Suprapubic skin (tissue), 3 donors: ENCODE data around the gene IL32.

Source experiments
- POLR2A ChIP-seq, 2 donors: fragments of 450-650 bp; IDR thresholded peaks; one replicate each; pipeline ENCODE4 v1.6.1; 2017; ENCODE audit warnings: antibody characterized with exemption in 2 of 2, mild to moderate bottlenecking in 2 of 2, moderate library complexity in 2 of 2
- TF ChIP-seq, protein P1 (sequence below), 2 donors: fragments of 200-600 bp in 1 of 2; fragments of 450-650 bp in 1 of 2; sonication (generic) in 1 of 2; IDR thresholded peaks; one replicate each; pipeline ENCODE4 v1.5.1; 2016 to 2019; ENCODE audit warnings: antibody characterized with exemption in 2 of 2, mild to moderate bottlenecking in 1 of 2, moderate library complexity in 1 of 2

GRCh38 chr16:3086596-3087242 lies 21.3 kb downstream of the IL32 start:
- TF ChIP-seq, protein P1, sequence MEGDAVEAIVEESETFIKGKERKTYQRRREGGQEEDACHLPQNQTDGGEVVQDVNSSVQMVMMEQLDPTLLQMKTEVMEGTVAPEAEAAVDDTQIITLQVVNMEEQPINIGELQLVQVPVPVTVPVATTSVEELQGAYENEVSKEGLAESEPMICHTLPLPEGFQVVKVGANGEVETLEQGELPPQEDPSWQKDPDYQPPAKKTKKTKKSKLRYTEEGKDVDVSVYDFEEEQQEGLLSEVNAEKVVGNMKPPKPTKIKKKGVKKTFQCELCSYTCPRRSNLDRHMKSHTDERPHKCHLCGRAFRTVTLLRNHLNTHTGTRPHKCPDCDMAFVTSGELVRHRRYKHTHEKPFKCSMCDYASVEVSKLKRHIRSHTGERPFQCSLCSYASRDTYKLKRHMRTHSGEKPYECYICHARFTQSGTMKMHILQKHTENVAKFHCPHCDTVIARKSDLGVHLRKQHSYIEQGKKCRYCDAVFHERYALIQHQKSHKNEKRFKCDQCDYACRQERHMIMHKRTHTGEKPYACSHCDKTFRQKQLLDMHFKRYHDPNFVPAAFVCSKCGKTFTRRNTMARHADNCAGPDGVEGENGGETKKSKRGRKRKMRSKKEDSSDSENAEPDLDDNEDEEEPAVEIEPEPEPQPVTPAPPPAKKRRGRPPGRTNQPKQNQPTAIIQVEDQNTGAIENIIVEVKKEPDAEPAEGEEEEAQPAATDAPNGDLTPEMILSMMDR (IDR thresholded peaks at IDR 0.05): no peak
- TF ChIP-seq POLR2A (IDR thresholded peaks at IDR 0.05): no peak
